Measurements from ENCODE around the gene CCIN.
A peak's percentile ranks its signal among the peaks of the same experiment; 100 is the strongest.

CCIN gene

DNA sequence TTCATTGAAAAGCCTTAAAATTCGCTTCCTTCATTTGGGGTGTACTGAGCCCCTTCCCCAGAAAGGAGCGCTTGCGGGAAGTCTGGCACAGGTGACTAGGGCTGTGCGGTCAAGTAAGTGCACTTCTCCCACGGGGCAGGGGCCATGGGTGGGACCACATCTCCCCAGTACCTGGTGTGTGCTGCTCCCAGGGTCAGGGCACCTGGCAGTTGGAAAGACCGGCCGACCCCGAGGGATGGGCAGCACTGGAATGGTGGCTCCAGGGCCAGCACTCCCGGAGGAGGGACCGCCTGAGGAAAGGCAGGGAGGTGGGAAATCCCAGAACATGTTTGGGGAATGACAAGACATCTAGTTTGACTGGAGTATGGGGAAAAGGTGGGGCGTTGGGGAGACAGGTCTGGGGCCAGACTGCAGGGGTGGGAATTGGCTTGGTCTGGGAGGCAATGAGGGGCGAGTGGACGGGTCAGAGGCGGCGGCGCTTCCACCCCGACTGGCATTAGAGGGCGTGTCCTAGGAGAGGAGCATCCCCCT is 33.4 kb upstream of the CCIN start:
- Mint-ChIP-seq H3K27me3 (no peaks in the 10 kb centered on the region), H3K36me3 (no peaks in the 10 kb centered on the region), H3K4me1 (peaks cover 41% of the 10 kb centered on the region), H3K27ac (peak overlapping the region; percentile 50), H3K9me3 (no peaks in the 10 kb centered on the region), H3K4me3 (peak overlapping the region; percentile 90)
- DNase-seq (ENCODE audit: low spot score in 2 of 2) = no peak
- ATAC-seq (ENCODE audit: low read depth) = no peak

DNA sequence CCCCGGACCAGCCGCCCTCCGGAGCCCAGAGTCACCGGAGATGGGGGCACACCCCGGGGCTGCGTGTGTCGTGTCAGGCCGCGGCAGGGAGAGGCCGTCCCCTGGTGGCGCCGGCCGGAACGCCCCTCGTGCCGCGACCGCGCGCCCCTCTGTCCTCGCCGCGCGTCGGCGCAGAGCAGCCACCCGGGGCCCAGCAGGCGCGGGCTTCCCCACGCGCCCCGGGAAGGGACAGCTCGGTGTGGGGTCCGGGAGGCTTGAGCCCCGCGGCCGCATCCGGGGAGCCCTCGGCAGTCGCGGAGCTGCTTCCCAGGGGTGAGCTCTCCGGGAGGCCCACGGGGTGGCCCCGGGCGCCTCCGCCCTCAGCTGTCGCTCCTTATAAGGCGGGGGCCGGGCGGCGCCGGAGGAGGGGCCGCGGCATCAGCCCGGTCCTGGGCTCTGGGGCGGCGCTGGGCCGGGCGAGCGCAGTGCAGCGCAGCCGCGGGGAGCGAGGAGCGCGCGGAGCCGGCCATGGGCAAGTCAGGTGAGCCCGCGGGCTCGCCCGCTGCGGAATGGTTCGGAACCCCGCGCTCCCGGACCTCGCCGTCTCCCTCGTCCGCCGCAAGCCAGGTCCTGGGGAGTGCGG is 32.8 kb upstream of the CCIN start, which contains the start of gene GLIPR2:
GLIPR2 (plus strand) TSS at position 462 of the 622 bp plus-strand sequence; CDS start at position 508, 46 bp downstream.
- H3K4me1 Mint-ChIP-seq = peaks cover 42% of the 10 kb centered on the region
- peak within 1 kb of the TSS; percentile 90 for H3K4me3 Mint-ChIP-seq
- no peaks in the 10 kb centered on the region for H3K9me3 Mint-ChIP-seq
- DNase-seq (ENCODE audit: low spot score in 2 of 2) = peak; percentile 65
- no peaks in the 10 kb centered on the region for H3K27me3 Mint-ChIP-seq
- no peaks in the 10 kb centered on the region for H3K36me3 Mint-ChIP-seq
- peak within 1 kb of the TSS; percentile 82 for H3K27ac Mint-ChIP-seq
- peak; percentile 92 for ATAC-seq (ENCODE audit: low read depth)

DNA sequence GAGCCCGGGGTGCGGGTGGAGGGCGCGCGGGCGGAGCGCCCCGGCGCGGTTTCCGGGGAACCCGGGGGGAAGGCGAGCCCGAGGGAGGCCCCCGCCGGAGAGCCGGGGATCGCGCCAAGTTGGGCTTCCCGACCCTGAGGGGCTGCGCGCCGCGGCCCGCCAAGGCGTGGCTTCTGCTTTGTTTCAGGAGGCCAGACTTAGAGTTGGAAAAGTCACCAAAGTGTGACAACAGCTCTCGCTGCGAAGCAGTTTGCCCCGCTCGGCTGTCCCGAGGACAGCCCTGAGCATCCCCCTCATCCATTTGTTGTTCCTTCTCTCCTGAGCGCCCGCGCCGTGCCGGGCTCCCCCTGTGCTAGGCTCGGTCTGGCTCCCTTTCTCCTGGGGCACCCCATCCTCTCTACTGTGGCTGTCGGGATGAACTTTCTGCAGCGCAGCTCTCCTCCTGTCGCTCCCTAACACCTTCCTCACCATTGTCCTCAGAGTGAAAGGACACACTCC is 32.2 kb upstream of the CCIN start:
- H3K36me3 Mint-ChIP-seq = no peaks in the 10 kb centered on the region
- H3K4me3 Mint-ChIP-seq = peak overlapping the region; percentile 90
- H3K4me1 Mint-ChIP-seq = peaks cover 42% of the 10 kb centered on the region
- DNase-seq (ENCODE audit: low spot score in 2 of 2) (no peak), ATAC-seq (ENCODE audit: low read depth) (no peak)
- H3K9me3 Mint-ChIP-seq = no peaks in the 10 kb centered on the region
- peak overlapping the region; percentile 82 for H3K27ac Mint-ChIP-seq
- H3K27me3 Mint-ChIP-seq = no peaks in the 10 kb centered on the region

DNA sequence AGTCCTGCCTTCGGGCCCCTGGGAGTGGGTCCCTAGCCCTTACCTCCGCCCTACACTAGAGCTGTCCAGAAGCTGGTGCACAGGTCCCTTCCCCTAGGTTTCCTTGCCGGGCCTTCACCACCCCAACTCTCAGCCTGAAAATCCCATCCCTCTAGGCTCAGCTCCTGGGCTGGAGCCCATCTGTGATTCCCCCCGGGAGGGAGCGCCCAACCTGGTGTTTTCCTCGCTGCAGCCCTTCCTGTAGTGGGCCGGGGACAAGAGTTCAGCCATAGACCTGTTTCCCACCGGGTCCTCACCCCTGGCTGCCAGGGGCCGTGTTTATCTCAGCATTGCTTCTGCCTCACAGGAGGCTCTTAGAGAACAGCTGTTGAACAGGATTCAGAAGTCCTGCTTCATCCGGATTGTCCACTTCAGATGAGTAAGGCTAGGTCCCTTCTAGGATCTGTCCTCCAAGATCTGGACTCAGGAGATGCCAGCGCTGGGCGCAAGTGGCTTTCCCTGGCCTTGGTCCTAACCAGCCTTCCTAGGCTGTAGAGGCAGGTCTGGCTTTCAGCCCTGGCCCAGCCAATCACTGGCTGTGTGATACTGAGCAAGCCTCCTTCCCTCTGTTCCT is 31.7 kb upstream of the CCIN start:
- H3K27me3 Mint-ChIP-seq = no peaks in the 10 kb centered on the region
- peak overlapping the region; percentile 90 for H3K4me3 Mint-ChIP-seq
- peak overlapping the region; percentile 82 for H3K27ac Mint-ChIP-seq
- DNase-seq (ENCODE audit: low spot score in 2 of 2) (no peak), ATAC-seq (ENCODE audit: low read depth) (no peak)
- peaks cover 46% of the 10 kb centered on the region for H3K4me1 Mint-ChIP-seq
- no peaks in the 10 kb centered on the region for H3K9me3 Mint-ChIP-seq
- H3K36me3 Mint-ChIP-seq = no peaks in the 10 kb centered on the region

DNA sequence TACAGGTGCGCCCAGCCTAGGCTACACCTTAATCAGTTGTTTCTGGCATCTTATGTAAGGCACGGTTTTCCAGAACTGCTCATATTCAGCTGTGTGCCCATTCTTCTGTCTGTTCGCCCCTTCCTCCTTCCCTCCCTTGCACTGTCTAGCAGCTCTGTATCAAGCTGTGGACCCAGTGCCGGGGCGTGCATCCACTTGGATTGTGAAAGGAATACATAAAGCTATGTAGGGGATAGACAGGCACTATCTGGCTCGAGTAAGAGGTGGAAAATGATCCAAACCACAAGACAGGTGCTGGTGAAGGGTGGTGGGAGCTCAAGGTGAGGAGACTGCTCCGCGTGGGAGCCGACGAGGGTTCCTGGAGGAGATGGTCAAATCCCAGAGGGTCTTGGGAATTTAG is 30.7 kb upstream of the CCIN start:
- H3K4me3 Mint-ChIP-seq = peak overlapping the region; percentile 90
- no peaks in the 10 kb centered on the region for H3K9me3 Mint-ChIP-seq
- H3K36me3 Mint-ChIP-seq = no peaks in the 10 kb centered on the region
- no peak overlapping the region for H3K27ac Mint-ChIP-seq
- DNase-seq (ENCODE audit: low spot score in 2 of 2) = no peak
- H3K4me1 Mint-ChIP-seq = peaks cover 54% of the 10 kb centered on the region
- no peaks in the 10 kb centered on the region for H3K27me3 Mint-ChIP-seq
- no peak for ATAC-seq (ENCODE audit: low read depth)

DNA sequence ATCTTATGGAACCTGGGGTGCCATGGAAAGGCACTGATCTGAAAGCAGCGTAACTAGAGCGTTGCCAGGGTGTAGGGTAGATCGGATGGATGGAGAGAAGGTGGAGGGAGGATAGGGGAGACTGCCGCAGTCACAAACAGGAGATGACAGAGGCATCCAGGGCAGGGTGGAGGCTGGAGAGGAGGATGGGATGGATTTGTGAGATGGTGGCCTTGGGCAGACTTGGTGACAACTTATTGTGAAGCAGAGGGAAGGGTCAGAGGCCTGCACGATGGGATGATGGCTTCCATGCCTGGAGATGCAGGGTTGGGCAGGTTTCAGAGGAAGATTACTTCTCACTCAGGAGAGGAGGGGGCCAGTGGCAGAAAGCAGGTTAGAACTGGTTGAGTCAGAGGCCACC is 30.3 kb upstream of the CCIN start:
- peaks cover 58% of the 10 kb centered on the region for H3K4me1 Mint-ChIP-seq
- no peaks in the 10 kb centered on the region for H3K27me3 Mint-ChIP-seq
- no peaks in the 10 kb centered on the region for H3K36me3 Mint-ChIP-seq
- H3K9me3 Mint-ChIP-seq = no peaks in the 10 kb centered on the region
- no peak overlapping the region for H3K4me3 Mint-ChIP-seq
- no peak for ATAC-seq (ENCODE audit: low read depth)
- no peak for DNase-seq (ENCODE audit: low spot score in 2 of 2)
- peak overlapping the region; percentile 71 for H3K27ac Mint-ChIP-seq

DNA sequence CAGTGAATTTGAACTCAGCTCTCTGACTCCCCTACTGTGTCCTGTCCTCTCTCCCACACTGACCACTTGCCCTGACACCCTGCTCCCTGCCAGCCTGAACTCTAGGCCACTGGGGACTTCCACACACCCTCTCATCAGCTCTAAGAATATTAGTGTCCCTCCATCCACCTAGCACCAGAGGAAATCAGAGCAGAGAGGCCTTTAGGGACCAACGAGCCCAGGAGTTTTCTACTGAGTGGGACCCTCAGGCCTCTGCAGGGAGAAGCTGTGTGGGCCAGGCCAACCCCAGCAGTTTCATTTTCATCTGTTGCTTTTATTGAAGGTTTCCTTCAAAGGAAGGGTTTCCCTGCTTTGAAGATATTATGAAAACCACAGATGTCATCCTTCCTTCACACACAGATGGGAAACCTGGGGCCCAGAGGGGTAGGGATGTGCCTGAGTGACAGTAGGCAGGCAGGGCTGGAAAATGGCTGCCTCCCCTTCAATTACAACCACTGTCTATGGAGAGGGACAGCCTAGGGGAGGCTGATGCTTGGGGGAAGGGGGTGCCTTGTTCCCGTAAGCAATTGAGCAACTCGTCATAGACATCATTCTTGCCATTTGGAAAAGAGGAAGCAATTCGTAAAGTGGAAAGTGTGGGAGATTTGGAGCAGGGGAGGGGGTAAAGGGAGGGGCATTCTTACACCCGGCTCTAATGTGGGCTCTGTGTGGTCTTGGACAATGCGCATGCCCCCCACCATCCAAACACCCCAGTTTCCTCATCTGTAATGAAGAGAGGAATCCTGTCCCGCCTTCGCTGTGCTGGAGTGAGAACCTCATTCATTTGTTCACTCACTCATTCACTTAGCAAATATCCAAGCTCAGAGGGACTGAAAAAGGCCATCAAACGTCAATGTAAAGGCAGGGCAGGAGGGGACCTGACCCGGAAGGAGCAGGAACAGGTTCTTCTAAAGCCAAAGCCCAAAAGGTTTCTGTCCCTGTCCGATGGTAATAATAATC is 28.8 kb upstream of the CCIN start:
- DNase-seq (ENCODE audit: low spot score in 2 of 2) (no peak), ATAC-seq (ENCODE audit: low read depth) (no peak)
- H3K4me3 Mint-ChIP-seq = peak overlapping the region; percentile 62

DNA sequence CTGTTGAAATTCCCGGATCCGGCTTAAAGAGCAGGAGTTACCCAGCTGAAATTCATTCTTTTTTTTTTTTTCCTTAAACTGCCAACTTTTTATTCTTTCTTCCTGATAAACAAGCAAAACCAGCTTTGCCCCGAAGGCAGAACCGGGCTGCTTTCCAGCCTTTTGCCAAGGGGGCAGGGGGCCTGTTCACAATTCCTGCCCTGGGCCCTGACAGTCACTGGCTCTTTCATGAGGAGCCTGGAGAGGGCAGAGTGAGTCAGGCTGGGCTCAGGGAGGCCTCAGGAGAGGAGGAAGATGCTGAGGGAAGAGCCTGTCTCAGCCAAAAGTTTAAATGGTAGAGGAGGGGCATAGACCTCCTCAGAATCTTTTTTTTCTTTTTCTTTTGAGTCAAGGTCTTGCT is 27.9 kb upstream of the CCIN start:
- H3K27ac Mint-ChIP-seq = peak overlapping the region; percentile 71
- no peak for ATAC-seq (ENCODE audit: low read depth)
- peaks cover 5% of the 10 kb centered on the region for H3K9me3 Mint-ChIP-seq
- DNase-seq (ENCODE audit: low spot score in 2 of 2) = no peak
- no peaks in the 10 kb centered on the region for H3K27me3 Mint-ChIP-seq
- H3K36me3 Mint-ChIP-seq = peaks cover 9% of the 10 kb centered on the region
- H3K4me1 Mint-ChIP-seq = peaks cover 69% of the 10 kb centered on the region
- peak overlapping the region; percentile 19 for H3K4me3 Mint-ChIP-seq

More for the DNA sequence above, 28.8 kb upstream of the CCIN start:
- peaks cover 2% of the 10 kb centered on the region for H3K9me3 Mint-ChIP-seq
- peak overlapping the region; percentile 71 for H3K27ac Mint-ChIP-seq
- H3K36me3 Mint-ChIP-seq = peaks cover 5% of the 10 kb centered on the region
- peaks cover 67% of the 10 kb centered on the region for H3K4me1 Mint-ChIP-seq
- no peaks in the 10 kb centered on the region for H3K27me3 Mint-ChIP-seq

DNA sequence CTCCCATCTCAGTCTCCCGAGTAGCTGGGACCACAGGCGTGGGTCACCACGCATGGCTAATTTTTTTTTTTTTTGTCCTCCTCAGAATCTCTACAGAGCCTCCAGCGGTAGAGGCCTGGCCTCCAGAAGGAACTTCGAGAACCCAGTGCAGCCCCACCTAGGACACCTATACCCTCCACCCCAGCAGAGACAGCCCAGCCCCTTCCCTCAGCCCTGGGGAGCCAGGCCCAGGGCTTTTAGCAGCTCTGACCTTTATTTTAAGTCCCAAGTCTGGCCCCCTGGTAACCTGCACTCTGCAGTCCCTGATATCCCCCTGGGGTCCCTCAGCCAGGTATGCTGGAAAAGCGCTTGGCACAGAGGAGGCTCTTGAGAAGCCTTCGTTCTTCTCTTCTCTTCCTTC is 27.4 kb upstream of the CCIN start:
- Mint-ChIP-seq H3K36me3 (peaks cover 10% of the 10 kb centered on the region), H3K4me1 (peaks cover 70% of the 10 kb centered on the region), H3K27me3 (no peaks in the 10 kb centered on the region), H3K9me3 (peaks cover 6% of the 10 kb centered on the region), H3K4me3 (peak overlapping the region; percentile 99), H3K27ac (no peak overlapping the region)
- DNase-seq (ENCODE audit: low spot score in 2 of 2) (no peak), ATAC-seq (ENCODE audit: low read depth) (no peak)

DNA sequence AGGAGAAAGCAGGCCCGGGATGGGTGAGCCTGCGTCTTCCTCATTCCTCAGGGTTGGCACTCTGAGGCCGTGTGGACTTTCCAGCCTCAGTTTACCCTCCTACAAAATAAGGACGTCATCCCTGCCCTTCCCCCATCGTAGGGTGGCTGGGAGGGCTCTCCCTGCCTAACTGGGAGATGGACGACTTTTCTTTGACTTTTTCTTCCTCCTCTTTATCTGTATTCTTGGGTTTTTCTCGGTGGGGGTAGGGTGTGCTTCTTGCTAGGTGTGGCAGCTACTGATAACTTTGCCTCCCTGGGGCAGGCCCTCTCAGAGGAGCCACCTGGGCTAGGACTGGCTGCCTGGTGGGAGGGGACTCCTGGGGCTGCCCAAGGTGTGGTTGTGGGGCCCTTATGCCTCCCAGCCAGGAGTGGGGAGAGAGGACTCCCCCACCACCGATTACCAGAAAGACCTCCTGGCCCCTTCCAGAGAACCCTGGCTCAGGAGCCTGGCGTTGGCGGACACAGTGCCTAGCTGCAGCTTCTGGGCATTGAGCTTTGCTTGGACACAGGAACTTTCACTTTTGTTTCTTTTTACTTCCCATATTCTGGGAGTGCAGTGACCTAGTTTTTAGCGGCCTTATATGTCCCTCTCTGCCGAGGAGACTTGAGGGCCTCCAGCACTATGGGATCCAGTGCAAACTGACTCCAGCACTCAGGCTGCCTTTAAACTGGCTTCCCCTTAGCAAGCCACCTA is 26.5 kb upstream of the CCIN start:
- Mint-ChIP-seq H3K4me3 (peak overlapping the region; percentile 99), H3K4me1 (peaks cover 70% of the 10 kb centered on the region), H3K27ac (peak overlapping the region; percentile 98), H3K9me3 (peaks cover 6% of the 10 kb centered on the region), H3K27me3 (no peaks in the 10 kb centered on the region), H3K36me3 (peaks cover 13% of the 10 kb centered on the region)
- DNase-seq (ENCODE audit: low spot score in 2 of 2) (no peak), ATAC-seq (ENCODE audit: low read depth) (peak; percentile 41)

DNA sequence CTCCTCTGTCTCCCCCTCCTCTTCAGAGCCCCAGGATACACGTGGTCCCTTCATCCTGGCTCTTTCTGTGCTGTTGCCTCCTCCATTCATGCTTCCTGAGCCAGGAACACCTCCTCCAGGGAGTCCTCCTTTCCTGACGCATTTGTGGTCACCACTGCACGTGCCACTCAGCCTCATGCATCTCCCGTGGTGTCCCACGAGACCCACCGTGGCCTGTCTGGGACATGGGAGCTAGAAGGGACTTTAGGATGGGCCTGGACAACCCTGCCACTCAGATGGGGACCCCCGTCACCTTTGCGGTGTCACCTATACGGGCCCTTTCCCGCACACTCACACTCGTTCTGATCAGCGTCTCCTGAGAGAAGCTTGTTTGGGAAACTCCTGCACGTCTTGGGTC is 25.9 kb upstream of the CCIN start:
- Mint-ChIP-seq H3K36me3 (peaks cover 13% of the 10 kb centered on the region), H3K27ac (peak overlapping the region; percentile 98), H3K4me1 (peaks cover 68% of the 10 kb centered on the region), H3K27me3 (no peaks in the 10 kb centered on the region), H3K9me3 (peaks cover 6% of the 10 kb centered on the region), H3K4me3 (peak overlapping the region; percentile 99)
- ATAC-seq (ENCODE audit: low read depth) (no peak), DNase-seq (ENCODE audit: low spot score in 2 of 2) (no peak)

DNA sequence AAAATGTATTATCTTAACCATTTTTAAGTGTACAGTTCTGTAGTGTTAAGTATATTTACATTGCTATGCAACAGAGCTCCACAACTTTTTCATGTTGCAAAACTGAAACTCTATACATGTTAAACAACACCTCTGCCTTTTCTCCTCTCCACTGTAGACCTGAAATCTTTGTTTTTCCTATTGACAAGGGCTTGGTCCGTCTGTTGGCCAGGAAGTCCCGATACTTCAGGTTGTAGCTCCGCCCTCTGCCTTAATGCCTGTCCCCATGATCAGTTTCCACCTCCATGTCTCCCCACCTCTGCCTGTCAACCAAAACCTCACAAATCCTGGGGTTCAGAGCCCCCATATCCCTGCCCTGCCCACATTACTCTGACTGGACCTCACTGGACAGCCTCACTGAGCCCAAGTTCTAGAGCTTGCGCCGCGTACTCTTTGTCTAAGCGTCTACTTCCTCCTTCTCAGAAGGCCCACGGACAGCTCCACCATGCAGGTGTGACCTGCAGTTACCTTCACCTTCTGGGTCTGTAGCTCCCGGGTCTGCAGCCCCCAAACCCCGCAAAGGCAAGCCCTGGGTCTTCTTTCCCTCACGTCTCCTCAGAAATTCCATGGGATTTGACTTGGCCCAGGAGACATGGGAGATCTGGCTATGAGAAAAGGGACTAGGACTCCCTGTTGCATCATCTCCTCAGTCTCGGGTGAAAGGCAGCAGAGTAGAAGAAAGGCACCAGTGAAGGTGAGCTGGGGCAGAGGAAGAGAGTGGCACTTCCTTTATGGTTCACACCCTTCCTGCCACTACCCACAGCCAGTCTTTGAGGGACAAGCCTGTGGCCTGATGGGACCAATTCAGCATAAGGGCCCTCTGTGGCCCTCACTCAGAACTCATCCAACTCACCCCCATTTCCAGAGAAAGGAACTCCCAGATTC is 24.6 kb upstream of the CCIN start:
- peaks cover 6% of the 10 kb centered on the region for H3K9me3 Mint-ChIP-seq
- H3K36me3 Mint-ChIP-seq = peaks cover 13% of the 10 kb centered on the region
- H3K4me1 Mint-ChIP-seq = peaks cover 56% of the 10 kb centered on the region
- H3K27ac Mint-ChIP-seq = peak overlapping the region; percentile 98
- peak in 1 of 2 donors; percentile 34 for DNase-seq (ENCODE audit: low spot score in 2 of 2)
- H3K4me3 Mint-ChIP-seq = peak overlapping the region; percentile 99
- H3K27me3 Mint-ChIP-seq = no peaks in the 10 kb centered on the region
- peak; percentile 78 for ATAC-seq (ENCODE audit: low read depth)

All from memory B cell (primary cell).